Naive thymus-derived CD4-positive, alpha-beta T cell (primary cell): ENCODE measurements around the gene ARL5B. TPM values are rescaled to one million over a fixed set of nuclear protein-coding genes. Genes with fewer than 3 reads are reported as not detected.
"Not testable (repeated sequence)": the region's sequence is repeated elsewhere in the genome, so short reads cannot be mapped to it uniquely, and the experiment has no call there.

Source experiments
- ATAC-seq: fragments of 150-1000 bp; cut with Tn5 transposase; 2 replicates; pipeline ENCODE4 v1.10.0; 2021; ENCODE audit warnings: mild to moderate bottlenecking, moderate library complexity
- CTCF ChIA-PET: fragments of 350-600 bp; sonication (Branson Sonifier 250); formaldehyde crosslinking; loops from one replicate; lab custom pipeline; 2021; ENCODE audit warnings: antibody characterized with exemption; lab: Charles Lee
- POLR2A ChIA-PET: fragments of 350-600 bp; sonication (Branson Sonifier 250); formaldehyde crosslinking; loops from one replicate; lab custom pipeline; 2021; ENCODE audit warnings: antibody characterized with exemption, inconsistent platforms; lab: Charles Lee
- DNase-seq, 9 donors: peaks; one replicate each; pipeline versions ENCODE4 v3.0.0 to v3.0.0-alpha.2; 2020 to 2022; ENCODE audit warnings: mixed read lengths in 1 of 9
- H3K27ac ChIP-seq: one replicate; pipeline ENCODE4 v1.7.0; 2013; ENCODE audit warnings: mild to moderate bottlenecking, low read depth, low read length, moderate library complexity
- H3K27me3 ChIP-seq, 2 donors: one replicate each; pipeline ENCODE4 v1.7.0; 2013; ENCODE audit warnings: low read length in 2 of 2, mild to moderate bottlenecking in 2 of 2, moderate library complexity in 2 of 2; ENCODE audit not compliant: control insufficient read depth in 2 of 2, insufficient read depth in 2 of 2
- H3K36me3 ChIP-seq, 3 experiments: 1 replicate in 2 of 3; 2 replicates in 1 of 3; pipeline ENCODE4 v1.7.0; 2013; ENCODE audit warnings: low read length in 3 of 3, mild to moderate bottlenecking in 3 of 3, moderate library complexity in 1 of 3; ENCODE audit not compliant: insufficient read depth in 3 of 3, control insufficient read depth in 2 of 3
- H3K4me1 ChIP-seq, 2 donors: one replicate each; pipeline ENCODE4 v1.7.0; 2013; ENCODE audit warnings: low read length in 2 of 2, mild to moderate bottlenecking in 2 of 2, moderate library complexity in 1 of 2; ENCODE audit not compliant: control insufficient read depth in 2 of 2, insufficient read depth in 2 of 2
- H3K4me3 ChIP-seq: 2 replicates; pipeline ENCODE4 v1.7.0; 2013; ENCODE audit warnings: mild to moderate bottlenecking, low read length
- H3K9me3 ChIP-seq, 3 experiments: 1 replicate in 2 of 3; 2 replicates in 1 of 3; pipeline ENCODE4 v1.7.0; 2013; ENCODE audit warnings: low read length in 3 of 3; ENCODE audit not compliant: control insufficient read depth in 2 of 3
- H3K27ac Mint-ChIP-seq, 9 donors: one replicate each; pipeline ENCODE4 v1.8.0; 2020 to 2022; ENCODE audit warnings: mixed read lengths in 9 of 9, mild to moderate bottlenecking in 8 of 9, moderate library complexity in 5 of 9, inconsistent platforms in 2 of 9
- H3K27me3 Mint-ChIP-seq, 5 donors: one replicate each; pipeline ENCODE4 v1.8.0; 2021 to 2022; ENCODE audit warnings: mixed read lengths in 5 of 5, mild to moderate bottlenecking in 1 of 5
- H3K36me3 Mint-ChIP-seq, 5 donors: one replicate each; pipeline ENCODE4 v1.8.0; 2020 to 2022; ENCODE audit warnings: mixed read lengths in 5 of 5, mild to moderate bottlenecking in 3 of 5, inconsistent platforms in 1 of 5
- H3K4me1 Mint-ChIP-seq, 7 donors: one replicate each; pipeline ENCODE4 v1.8.0; 2020 to 2022; ENCODE audit warnings: mixed read lengths in 7 of 7, mild to moderate bottlenecking in 3 of 7, inconsistent platforms in 1 of 7
- H3K4me3 Mint-ChIP-seq, 10 donors: one replicate each; pipeline ENCODE4 v1.8.0; 2020 to 2022; ENCODE audit warnings: mild to moderate bottlenecking in 10 of 10, mixed read lengths in 10 of 10, moderate library complexity in 6 of 10, inconsistent platforms in 2 of 10
- H3K9me3 Mint-ChIP-seq, 11 donors: one replicate each; pipeline ENCODE4 v1.8.0; 2020 to 2022; ENCODE audit warnings: mixed read lengths in 11 of 11, mild to moderate bottlenecking in 4 of 11, inconsistent platforms in 1 of 11, moderate library complexity in 1 of 11
- intact Hi-C, 2 donors: fragments of 100-400 bp; cut with micrococcal nuclease; formaldehyde crosslinking; loops; one replicate each; pipeline ENCODE4 v1.15.1; 2023
- polyA plus RNA-seq, 2 donors: library from polyadenylated mRNA; unstranded; fragments of 300-500 nt; fragmentation: Illumina TruSeq; gene quantifications; one replicate each; pipeline ENCODE4 v1.2.3, GENCODE V29; 2021
- total RNA-seq, 6 experiments: library from RNA in 5 of 6; stranded (reverse) in 5 of 6; gene quantifications; 1 replicate in 5 of 6; 2 replicates in 1 of 6; pipeline ENCODE4 v1.2.3 and lab custom pipeline; 2021 to 2026

ARL5B gene
- total and polyA plus RNA-seq, 7 experiments from 2014 or later = 0.59 to 15.8 (median 13.0) TPM

GRCh38 chr10:18620856-18621255 is 38.4 kb upstream of the ARL5B start:
- H3K9me3 Mint-ChIP-seq = no peaks in the 10 kb centered on the region
- ChIA-PET CTCF (interaction anchor here (0.5 kb wide), 1 partner anchor 37 kb away, joined by 5 read pairs; no protein-coding TSS in a partner anchor), POLR2A (no interaction called here)
- H3K9me3 ChIP-seq = no peaks in the 10 kb centered on the region
- no peak for DNase-seq
- no peaks in the 10 kb centered on the region for H3K4me1 ChIP-seq
- intact Hi-C loops = no loop called here
- H3K36me3 Mint-ChIP-seq = peaks cover 7 to 51% (median 27%) of the 10 kb centered on the region in 5 donors
- no peak for ATAC-seq
- H3K27me3 ChIP-seq = no peaks in the 10 kb centered on the region
- H3K4me3 ChIP-seq = no peak overlapping the region
- H3K27ac Mint-ChIP-seq = no peak overlapping the region
- H3K36me3 ChIP-seq = peaks cover 0 to 5% (median 0%) of the 10 kb centered on the region in 3 experiments
- H3K27ac ChIP-seq = no peak overlapping the region
- no peak overlapping the region for H3K4me3 Mint-ChIP-seq
- H3K4me1 Mint-ChIP-seq = peaks cover 0 to 10% (median 2%) of the 10 kb centered on the region in 7 donors
- no peaks in the 10 kb centered on the region for H3K27me3 Mint-ChIP-seq

- H3K27me3 Mint-ChIP-seq, H3K27ac ChIP-seq, ATAC-seq, intact Hi-C loops, H3K4me3 Mint-ChIP-seq, H3K27ac Mint-ChIP-seq, H3K27me3 ChIP-seq, H3K9me3 ChIP-seq, POLR2A ChIA-PET, H3K4me1 ChIP-seq, DNase-seq, H3K36me3 ChIP-seq, CTCF ChIA-PET, H3K4me3 ChIP-seq, H3K9me3 Mint-ChIP-seq: not testable (repeated sequence)
- Mint-ChIP-seq H3K4me1 (peaks cover 15 to 24% (median 17%) of the 10 kb centered on the region in 7 donors), H3K36me3 (peaks cover 7 to 33% (median 23%) of the 10 kb centered on the region in 5 donors)
Observed at GRCh38 chr10:18623671-18624070, 35.6 kb upstream of the ARL5B start.

- Mint-ChIP-seq H3K27me3 (no peaks in the 10 kb centered on the region), H3K27ac (peak overlapping the region in 6 of 9 donors; percentile 42 to 93 (median 77)), H3K9me3 (peaks cover 0 to 7% (median 0%) of the 10 kb centered on the region in 11 donors), H3K36me3 (peaks cover 4 to 22% (median 16%) of the 10 kb centered on the region in 5 donors), H3K4me3 (peak overlapping the region in 8 of 10 donors; percentile 14 to 81 (median 36)), H3K4me1 (peaks cover 17 to 23% (median 17%) of the 10 kb centered on the region in 7 donors)
- no peak for ATAC-seq
- H3K27me3 ChIP-seq = no peaks in the 10 kb centered on the region
- no peak for DNase-seq
- intact Hi-C loops = no loop called here
- ChIA-PET POLR2A (interaction anchor here (0.9 kb wide), 1 partner anchor 23 kb away, joined by 3 read pairs; no protein-coding TSS in a partner anchor), CTCF (no interaction called here)
- H3K27ac ChIP-seq = no peak overlapping the region
- no peaks in the 10 kb centered on the region for H3K4me1 ChIP-seq
- no peaks in the 10 kb centered on the region for H3K9me3 ChIP-seq
- H3K4me3 ChIP-seq = no peak overlapping the region
- H3K36me3 ChIP-seq = peaks cover 0 to 5% (median 0%) of the 10 kb centered on the region in 3 experiments
Observed at GRCh38 chr10:18625886-18626285, 33.3 kb upstream of the ARL5B start.

DNA sequence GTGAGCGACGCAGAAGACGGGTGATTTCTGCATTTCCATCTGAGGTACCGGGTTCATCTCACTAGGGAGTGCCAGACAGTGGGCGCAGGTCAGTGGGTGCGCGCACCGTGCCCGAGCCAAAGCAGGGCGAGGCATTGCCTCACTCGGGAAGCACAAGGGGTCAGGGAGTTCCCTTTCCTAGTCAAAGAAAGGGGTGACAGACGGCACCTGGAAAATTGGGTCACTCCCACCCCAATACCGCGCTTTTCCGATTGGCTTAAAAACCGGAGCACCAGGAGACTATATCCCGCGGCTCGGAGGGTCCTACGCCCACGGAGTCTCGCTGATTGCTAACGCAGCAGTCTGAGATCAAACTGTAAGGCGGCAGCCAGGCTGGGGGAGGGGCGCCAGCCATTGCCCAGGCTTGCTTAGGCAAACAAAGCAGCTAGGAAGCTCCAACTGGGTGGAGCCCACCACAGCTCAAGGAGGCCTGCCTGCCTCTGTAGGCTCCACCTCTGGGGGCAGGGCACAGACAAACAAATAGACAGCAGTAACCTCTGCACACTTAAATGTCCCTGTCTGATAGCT is 31.7 kb upstream of the ARL5B start:
- ChIA-PET POLR2A (interaction anchor here (0.8 to 1.2 kb wide), 3 partner anchors 23 to 31 kb away, joined by 3 to 4 read pairs (median 3); partner anchors contain the start of gene ARL5B), CTCF (interaction anchor here (1.1 kb wide), 1 partner anchor 39 kb away, joined by 3 read pairs; no protein-coding TSS in a partner anchor)
- H3K9me3 Mint-ChIP-seq, H3K9me3 ChIP-seq, H3K27me3 Mint-ChIP-seq, ATAC-seq, H3K27me3 ChIP-seq, H3K36me3 ChIP-seq, H3K4me1 ChIP-seq: not testable (repeated sequence)
- Mint-ChIP-seq H3K4me3 (peak overlapping the region; percentile 86 to 92 (median 90)), H3K4me1 (peaks cover 17 to 23% (median 17%) of the 10 kb centered on the region in 7 donors), H3K27ac (peak overlapping the region; percentile 81 to 97 (median 93)), H3K36me3 (peaks cover 0 to 16% (median 9%) of the 10 kb centered on the region in 5 donors)
- Histone ChIP-seq H3K4me3 (peak overlapping the region; percentile 72), H3K27ac (peak overlapping the region; percentile 72)
- intact Hi-C loops = loop anchor here (1.0 kb wide), 2 partner anchors 24 to 32 kb away; partner anchors contain the start of genes ARL5B (in 2 of the 2) and NSUN6 (in 2 of the 2)
- peak; percentile 34 to 85 (median 80) for DNase-seq

DNA sequence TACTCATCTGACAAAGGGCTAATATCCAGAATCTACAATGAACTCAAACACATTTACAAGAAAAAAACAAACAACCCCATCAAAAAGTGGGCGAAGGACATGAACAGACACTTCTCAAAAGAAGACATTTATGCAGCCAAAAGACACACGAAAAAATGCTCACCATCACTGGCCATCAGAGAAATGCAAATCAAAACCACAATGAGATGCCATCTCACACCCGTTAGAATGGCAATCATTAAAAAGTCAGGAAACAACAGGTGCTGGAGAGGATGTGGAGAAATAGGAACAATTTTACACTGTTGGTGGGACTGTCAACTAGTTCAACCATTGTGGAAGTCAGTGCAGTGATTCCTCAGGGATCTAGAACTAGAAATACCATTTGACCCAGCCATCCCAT is 26.7 kb upstream of the ARL5B start:
- H3K9me3 ChIP-seq, H3K4me3 Mint-ChIP-seq, H3K27ac ChIP-seq, CTCF ChIA-PET, H3K27ac Mint-ChIP-seq, ATAC-seq, H3K9me3 Mint-ChIP-seq, H3K4me3 ChIP-seq, DNase-seq, H3K36me3 ChIP-seq, H3K4me1 ChIP-seq, intact Hi-C loops, H3K27me3 Mint-ChIP-seq, H3K27me3 ChIP-seq, POLR2A ChIA-PET: not testable (repeated sequence)
- Mint-ChIP-seq H3K36me3 (peaks cover 0 to 29% (median 16%) of the 10 kb centered on the region in 5 donors), H3K4me1 (peaks cover 6 to 11% (median 10%) of the 10 kb centered on the region in 7 donors)

DNA sequence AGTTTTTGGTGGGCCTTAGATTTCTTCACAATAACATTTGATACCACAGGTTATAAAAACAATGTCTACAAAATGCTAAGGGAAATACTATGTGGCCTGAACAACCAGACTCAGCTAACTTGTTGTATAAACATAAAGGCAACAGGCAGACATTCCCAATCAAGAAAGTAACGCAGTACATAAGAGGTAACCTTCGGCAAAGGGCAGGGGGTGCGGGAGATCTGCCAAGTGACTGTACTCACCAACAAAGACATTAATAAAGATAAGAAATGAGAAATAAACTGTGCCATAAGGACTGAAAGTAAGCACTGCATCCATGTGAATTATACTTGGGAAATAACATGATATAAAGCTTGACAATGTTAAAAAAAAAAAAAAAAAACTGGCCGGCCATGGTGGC is 23.2 kb upstream of the ARL5B start:
- no peaks in the 10 kb centered on the region for H3K36me3 ChIP-seq
- Mint-ChIP-seq H3K9me3 (peaks cover 0 to 3% (median 0%) of the 10 kb centered on the region in 11 donors), H3K4me3 (no peak overlapping the region), H3K36me3 (peaks cover 0 to 31% (median 15%) of the 10 kb centered on the region in 5 donors), H3K27me3 (no peaks in the 10 kb centered on the region), H3K27ac (no peak overlapping the region), H3K4me1 (peaks cover 0 to 8% (median 0%) of the 10 kb centered on the region in 7 donors)
- DNase-seq = no peak
- intact Hi-C loops = no loop called here
- no peaks in the 10 kb centered on the region for H3K4me1 ChIP-seq
- CTCF ChIA-PET = interaction anchor here (0.6 to 0.8 kb wide), 2 partner anchors 21 to 1317 kb away, joined by 4 read pairs; no protein-coding TSS in a partner anchor
- no peak overlapping the region for H3K27ac ChIP-seq
- no peaks in the 10 kb centered on the region for H3K27me3 ChIP-seq
- no peak for ATAC-seq
- POLR2A ChIA-PET = no interaction called here
- H3K9me3 ChIP-seq = no peaks in the 10 kb centered on the region
- no peak overlapping the region for H3K4me3 ChIP-seq
